RWPE1 (cell line): ENCODE measurements around the gene GRM3.

Experiments used
- CTCF ChIA-PET: fragments of 350-600 bp; sonication (Branson Sonifier 250); formaldehyde crosslinking; extraction: SDS; loops from one replicate; lab custom pipeline; 2021; lab: Yijun Ruan, JAX
- POLR2A ChIA-PET: fragments of 400-600 bp; formaldehyde crosslinking; extraction: SDS; loops from one replicate; lab custom pipeline; 2020; ENCODE audit warnings: antibody characterized with exemption; ENCODE audit not compliant: low non-redundant PET; lab: Yijun Ruan, JAX
- DNase-seq: peaks from one replicate; pipeline ENCODE4 v3.0.0; 2012; ENCODE audit warnings: low spot score
- H3K27ac ChIP-seq: fragments of 450-650 bp; 2 replicates; pipeline ENCODE4 v1.5.1; 2017
- TF ChIP-seq, protein P1 (sequence below): fragments of 450-650 bp; conservative IDR thresholded peaks from 2 replicates; pipeline ENCODE4 v1.5.1; 2017; ENCODE audit warnings: low read depth, mild to moderate bottlenecking

The GRM3 gene

GRCh38 chr7:86667732-86668131, 24.0 kb downstream of the GRM3 start:
- POLR2A ChIA-PET: no interaction called here
- CTCF ChIA-PET: no interaction called here
- TF ChIP-seq, protein P1, sequence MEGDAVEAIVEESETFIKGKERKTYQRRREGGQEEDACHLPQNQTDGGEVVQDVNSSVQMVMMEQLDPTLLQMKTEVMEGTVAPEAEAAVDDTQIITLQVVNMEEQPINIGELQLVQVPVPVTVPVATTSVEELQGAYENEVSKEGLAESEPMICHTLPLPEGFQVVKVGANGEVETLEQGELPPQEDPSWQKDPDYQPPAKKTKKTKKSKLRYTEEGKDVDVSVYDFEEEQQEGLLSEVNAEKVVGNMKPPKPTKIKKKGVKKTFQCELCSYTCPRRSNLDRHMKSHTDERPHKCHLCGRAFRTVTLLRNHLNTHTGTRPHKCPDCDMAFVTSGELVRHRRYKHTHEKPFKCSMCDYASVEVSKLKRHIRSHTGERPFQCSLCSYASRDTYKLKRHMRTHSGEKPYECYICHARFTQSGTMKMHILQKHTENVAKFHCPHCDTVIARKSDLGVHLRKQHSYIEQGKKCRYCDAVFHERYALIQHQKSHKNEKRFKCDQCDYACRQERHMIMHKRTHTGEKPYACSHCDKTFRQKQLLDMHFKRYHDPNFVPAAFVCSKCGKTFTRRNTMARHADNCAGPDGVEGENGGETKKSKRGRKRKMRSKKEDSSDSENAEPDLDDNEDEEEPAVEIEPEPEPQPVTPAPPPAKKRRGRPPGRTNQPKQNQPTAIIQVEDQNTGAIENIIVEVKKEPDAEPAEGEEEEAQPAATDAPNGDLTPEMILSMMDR: no peak
- no peak for DNase-seq
- no peak overlapping the region for H3K27ac ChIP-seq

DNA sequence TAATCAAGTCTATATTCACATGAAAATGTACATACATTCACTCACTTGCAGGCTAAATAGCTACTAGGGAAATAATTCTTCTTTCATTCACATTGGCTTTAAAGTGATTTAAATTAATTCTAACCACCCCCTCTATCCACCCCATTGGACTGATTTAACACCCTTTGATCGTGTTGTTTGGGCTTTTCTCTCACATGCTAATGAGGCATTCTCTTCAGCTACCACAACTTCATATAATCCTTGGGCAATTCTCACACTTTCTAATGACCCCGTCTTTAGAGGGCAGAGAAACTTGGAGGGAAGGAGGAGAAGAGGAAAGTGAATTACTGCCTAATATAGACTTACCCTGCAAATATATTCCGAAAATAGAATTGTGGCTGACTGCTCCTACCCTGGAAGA, 24.6 kb downstream of the GRM3 start:
- POLR2A ChIA-PET: no interaction called here
- no peak overlapping the region for H3K27ac ChIP-seq
- CTCF ChIA-PET: interaction anchor here (0.7 kb wide), 1 partner anchor 1114 kb away, joined by 3 read pairs; no protein-coding TSS in a partner anchor
- DNase-seq: no peak
- TF ChIP-seq, protein P1: no peak

DNA sequence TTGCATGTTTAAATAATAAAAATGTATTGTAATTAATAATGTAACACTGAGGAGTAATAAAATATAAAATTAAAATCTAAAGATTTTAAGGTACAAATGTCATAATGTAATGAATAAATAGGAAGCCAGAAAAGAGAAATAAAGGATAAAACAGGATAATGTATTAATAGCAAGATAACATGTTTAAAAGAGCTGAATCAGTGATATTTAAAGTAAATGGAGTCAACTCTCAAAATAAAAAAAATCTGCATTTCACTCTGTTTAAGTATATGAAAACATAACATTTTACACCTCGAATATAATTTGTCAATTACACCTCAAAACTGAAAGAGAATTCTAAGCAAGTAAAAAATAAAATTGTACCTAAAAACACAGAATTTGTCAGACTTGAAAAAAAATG, 44.1 kb downstream of the GRM3 start:
- H3K27ac ChIP-seq: no peak overlapping the region
- CTCF ChIA-PET: no interaction called here
- DNase-seq: no peak
- POLR2A ChIA-PET: no interaction called here
- TF ChIP-seq, protein P1: no peak

DNA sequence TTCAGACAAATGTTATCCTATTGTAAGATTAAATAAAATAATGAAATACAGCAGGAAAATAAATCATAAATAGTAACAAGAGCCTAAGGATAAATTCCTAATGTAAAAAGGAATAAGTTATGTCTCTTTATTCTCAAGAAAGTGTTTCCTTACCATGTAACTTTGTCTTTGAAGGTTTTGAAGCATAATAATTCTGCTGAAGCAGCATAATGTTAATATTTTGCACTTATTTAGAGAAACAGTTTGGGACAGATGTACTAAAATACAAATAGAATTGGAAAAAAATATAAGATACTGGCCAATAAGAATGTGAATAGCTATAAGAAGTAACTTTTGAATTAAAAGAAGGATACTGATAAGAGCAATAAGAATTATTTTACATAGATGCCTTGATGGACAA, 45.7 kb downstream of the GRM3 start:
- no peak for DNase-seq
- H3K27ac ChIP-seq: no peak overlapping the region
- ChIA-PET CTCF (interaction anchor here (0.7 kb wide), 1 partner anchor 31 kb away, joined by 4 read pairs; no protein-coding TSS in a partner anchor), POLR2A (no interaction called here)
- TF ChIP-seq, protein P1: no peak

DNA sequence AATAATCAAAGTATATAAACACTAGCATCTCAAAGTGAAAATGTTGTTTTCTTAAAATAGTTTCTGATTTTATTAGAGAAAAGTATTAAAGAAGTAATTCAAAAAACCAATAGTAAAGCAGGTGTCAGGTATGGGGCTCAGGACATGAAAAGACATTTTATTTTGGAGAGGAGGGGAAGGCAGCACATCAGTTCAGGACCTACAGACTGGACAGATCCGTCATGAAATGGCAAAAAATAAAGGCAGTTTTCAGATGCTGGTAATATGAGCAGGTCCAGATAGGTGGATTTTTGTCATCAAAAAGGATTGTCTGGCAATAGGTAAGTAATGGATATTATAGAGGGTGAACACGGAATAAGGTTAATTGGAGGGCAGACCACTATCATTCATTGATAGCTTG, 49.0 kb downstream of the GRM3 start:
- CTCF ChIA-PET: interaction anchor here (0.6 kb wide), 1 partner anchor 247 kb away, joined by 3 read pairs; no protein-coding TSS in a partner anchor
- POLR2A ChIA-PET: no interaction called here
- TF ChIP-seq, protein P1: no peak
- no peak for DNase-seq
- no peak overlapping the region for H3K27ac ChIP-seq

GRCh38 chr7:86706406-86706805, 62.7 kb downstream of the GRM3 start:
- no peak overlapping the region for H3K27ac ChIP-seq
- ChIA-PET POLR2A (no interaction called here), CTCF (no interaction called here)
- TF ChIP-seq, protein P1: no peak
- no peak for DNase-seq
